Type B pancreatic cell (in vitro differentiated cells): ENCODE results near the gene CCSER2. TPM values are rescaled to one million over a fixed set of nuclear protein-coding genes. Genes with fewer than 3 reads are reported as not detected.
"Not testable (repeated sequence)": the region's sequence is repeated elsewhere in the genome, so short reads cannot be mapped to it uniquely, and the experiment has no call there.

ENCODE experiments used
- DNase-seq: peaks from one replicate; pipeline ENCODE4 v3.0.0; 2021; ENCODE audit warnings: mixed read lengths; ENCODE audit not compliant: unreplicated experiment; ENCODE audit errors: extremely low spot score
- H3K27ac Mint-ChIP-seq: 2 replicates; pipeline ENCODE4 v1.8.0; 2021; ENCODE audit warnings: mild to moderate bottlenecking, mixed read lengths
- H3K27me3 Mint-ChIP-seq: 2 replicates; pipeline ENCODE4 v1.8.0; 2021; ENCODE audit warnings: mixed read lengths
- H3K36me3 Mint-ChIP-seq: 2 replicates; pipeline ENCODE4 v1.8.0; 2021; ENCODE audit warnings: mixed read lengths
- H3K4me1 Mint-ChIP-seq: one replicate; pipeline ENCODE4 v1.8.0; 2021; ENCODE audit warnings: mixed read lengths; ENCODE audit not compliant: unreplicated experiment
- H3K4me3 Mint-ChIP-seq: 2 replicates; pipeline ENCODE4 v1.8.0; 2021; ENCODE audit warnings: mild to moderate bottlenecking, mixed read lengths
- H3K9me3 Mint-ChIP-seq: 2 replicates; pipeline ENCODE4 v1.8.0; 2021; ENCODE audit warnings: mixed read lengths
- total RNA-seq: library from RNA; stranded (reverse); gene quantifications from 2 replicates; pipeline ENCODE4 v1.2.1, GENCODE V29; 2021; ENCODE audit warnings: low replicate concordance
- TF ChIP-seq, protein P1 (sequence below): fragments of 200-600 bp; sonication (generic); conservative IDR thresholded peaks from 2 replicates; pipeline ENCODE4 v1.5.0; 2021; ENCODE audit warnings: antibody characterized with exemption, mild to moderate bottlenecking

CCSER2 gene
- total RNA-seq, 1 donor from 2014 or later = 43.9 TPM

DNA sequence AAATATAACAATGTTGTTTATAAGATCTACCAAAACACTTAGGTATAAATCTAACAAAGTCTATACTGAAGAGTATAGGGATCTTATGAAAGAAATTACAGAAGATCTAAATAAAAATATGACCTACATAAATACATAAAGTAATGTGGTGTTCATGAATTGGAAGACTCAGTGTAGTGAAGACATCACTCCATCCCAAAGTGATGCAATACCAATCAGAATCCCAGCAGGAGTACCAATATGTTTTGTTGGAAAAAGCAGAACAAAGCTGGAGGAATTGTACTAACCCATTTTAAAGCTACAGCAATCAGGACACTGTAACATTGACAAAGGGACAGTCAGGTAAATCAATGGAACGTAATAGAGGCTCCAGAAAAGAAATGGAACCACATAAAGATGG lies 76.4 kb downstream of the CCSER2 start:
- peaks cover 24% of the 10 kb centered on the region for H3K4me1 Mint-ChIP-seq

DNA sequence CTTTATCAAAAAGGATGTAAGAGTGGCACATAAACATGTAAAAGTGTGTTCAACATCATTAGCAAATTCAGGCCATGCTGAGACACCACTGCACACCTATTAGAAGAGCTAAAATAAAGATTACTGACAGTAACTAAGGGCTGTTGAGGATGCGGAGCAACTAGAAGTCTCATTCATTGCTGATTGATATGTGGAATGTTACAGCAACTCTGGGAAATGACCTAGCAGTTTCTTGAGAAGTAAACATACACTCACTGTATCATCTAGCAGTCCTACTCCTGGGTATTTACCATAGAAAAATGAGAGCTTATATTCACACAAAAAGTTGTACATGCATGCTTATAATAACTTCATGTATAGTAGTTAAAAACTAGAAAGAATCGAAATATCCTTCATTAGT lies 77.3 kb downstream of the CCSER2 start:
- Mint-ChIP-seq H3K36me3 (peaks cover 28% of the 10 kb centered on the region), H3K4me1 (peaks cover 24% of the 10 kb centered on the region), H3K27ac (peak overlapping the region; percentile 44), H3K27me3 (no peaks in the 10 kb centered on the region), H3K4me3 (no peak overlapping the region), H3K9me3 (peaks cover 8% of the 10 kb centered on the region)
- no peak for DNase-seq
- TF ChIP-seq, protein P1, sequence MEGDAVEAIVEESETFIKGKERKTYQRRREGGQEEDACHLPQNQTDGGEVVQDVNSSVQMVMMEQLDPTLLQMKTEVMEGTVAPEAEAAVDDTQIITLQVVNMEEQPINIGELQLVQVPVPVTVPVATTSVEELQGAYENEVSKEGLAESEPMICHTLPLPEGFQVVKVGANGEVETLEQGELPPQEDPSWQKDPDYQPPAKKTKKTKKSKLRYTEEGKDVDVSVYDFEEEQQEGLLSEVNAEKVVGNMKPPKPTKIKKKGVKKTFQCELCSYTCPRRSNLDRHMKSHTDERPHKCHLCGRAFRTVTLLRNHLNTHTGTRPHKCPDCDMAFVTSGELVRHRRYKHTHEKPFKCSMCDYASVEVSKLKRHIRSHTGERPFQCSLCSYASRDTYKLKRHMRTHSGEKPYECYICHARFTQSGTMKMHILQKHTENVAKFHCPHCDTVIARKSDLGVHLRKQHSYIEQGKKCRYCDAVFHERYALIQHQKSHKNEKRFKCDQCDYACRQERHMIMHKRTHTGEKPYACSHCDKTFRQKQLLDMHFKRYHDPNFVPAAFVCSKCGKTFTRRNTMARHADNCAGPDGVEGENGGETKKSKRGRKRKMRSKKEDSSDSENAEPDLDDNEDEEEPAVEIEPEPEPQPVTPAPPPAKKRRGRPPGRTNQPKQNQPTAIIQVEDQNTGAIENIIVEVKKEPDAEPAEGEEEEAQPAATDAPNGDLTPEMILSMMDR = no peak

More for the DNA sequence above, 76.4 kb downstream of the CCSER2 start:
- DNase-seq = no peak
- no peaks in the 10 kb centered on the region for H3K27me3 Mint-ChIP-seq
- H3K4me3 Mint-ChIP-seq = no peak overlapping the region
- peaks cover 5% of the 10 kb centered on the region for H3K9me3 Mint-ChIP-seq
- no peak overlapping the region for H3K27ac Mint-ChIP-seq
- H3K36me3 Mint-ChIP-seq = peaks cover 23% of the 10 kb centered on the region
- TF ChIP-seq, protein P1 = no peak

DNA sequence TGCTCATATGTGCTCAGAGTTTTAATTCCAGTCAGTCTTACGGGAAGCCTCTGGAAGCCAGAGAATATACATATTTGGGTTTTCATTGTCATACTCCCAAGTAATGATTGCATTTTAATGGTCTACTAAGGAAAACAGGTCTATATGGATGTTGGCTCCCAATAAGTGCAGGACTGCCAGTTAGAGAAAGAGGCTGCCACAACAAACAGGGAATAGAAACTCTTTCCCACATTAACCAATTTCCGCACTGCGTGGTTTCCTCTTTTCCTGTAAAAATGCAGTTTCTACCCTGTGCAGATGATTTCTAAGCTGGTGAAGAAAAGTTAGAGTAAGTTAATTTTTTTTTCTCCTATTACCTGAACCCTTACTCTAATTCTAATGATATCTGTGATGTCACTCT lies 78.2 kb downstream of the CCSER2 start:
- Mint-ChIP-seq H3K27me3 (no peaks in the 10 kb centered on the region), H3K4me1 (peaks cover 24% of the 10 kb centered on the region), H3K4me3 (no peak overlapping the region), H3K36me3 (peaks cover 31% of the 10 kb centered on the region), H3K9me3 (peaks cover 14% of the 10 kb centered on the region), H3K27ac (peak overlapping the region; percentile 84)
- DNase-seq = no peak
- TF ChIP-seq, protein P1 = no peak

GRCh38 chr10:84407388-84408049 lies 79.1 kb downstream of the CCSER2 start:
- H3K27me3 Mint-ChIP-seq = no peaks in the 10 kb centered on the region
- H3K4me1 Mint-ChIP-seq = peaks cover 18% of the 10 kb centered on the region
- peak overlapping the region; percentile 84 for H3K27ac Mint-ChIP-seq
- peaks cover 24% of the 10 kb centered on the region for H3K9me3 Mint-ChIP-seq
- TF ChIP-seq, protein P1 = no peak
- DNase-seq = no peak
- H3K4me3 Mint-ChIP-seq = peak overlapping the region; percentile 63
- peaks cover 35% of the 10 kb centered on the region for H3K36me3 Mint-ChIP-seq

DNA sequence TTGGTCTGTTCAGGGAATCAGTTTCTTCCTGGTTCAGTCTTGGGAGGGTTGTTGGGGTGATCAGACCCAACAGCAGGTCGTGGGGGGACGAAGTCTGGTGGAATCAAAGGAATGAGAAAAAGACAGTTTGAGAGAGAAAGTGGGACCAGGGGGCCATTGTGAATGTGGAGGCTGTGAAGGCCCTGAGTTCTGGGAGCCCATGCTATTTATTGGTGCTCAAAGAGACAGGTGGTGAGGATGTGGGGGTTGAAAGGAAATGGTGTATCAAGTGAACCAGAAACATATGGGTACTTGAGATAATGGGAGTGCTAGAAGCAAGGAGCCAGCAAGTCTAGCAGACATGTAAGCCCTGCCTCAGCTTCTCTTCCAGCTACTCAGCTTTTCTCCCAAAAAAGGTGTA lies 84.1 kb downstream of the CCSER2 start:
- no peak for DNase-seq
- Mint-ChIP-seq H3K27ac (no peak overlapping the region), H3K4me1 (peaks cover 8% of the 10 kb centered on the region), H3K36me3 (peaks cover 58% of the 10 kb centered on the region), H3K4me3 (no peak overlapping the region), H3K27me3 (no peaks in the 10 kb centered on the region), H3K9me3 (peaks cover 45% of the 10 kb centered on the region)
- TF ChIP-seq, protein P1 = no peak

DNA sequence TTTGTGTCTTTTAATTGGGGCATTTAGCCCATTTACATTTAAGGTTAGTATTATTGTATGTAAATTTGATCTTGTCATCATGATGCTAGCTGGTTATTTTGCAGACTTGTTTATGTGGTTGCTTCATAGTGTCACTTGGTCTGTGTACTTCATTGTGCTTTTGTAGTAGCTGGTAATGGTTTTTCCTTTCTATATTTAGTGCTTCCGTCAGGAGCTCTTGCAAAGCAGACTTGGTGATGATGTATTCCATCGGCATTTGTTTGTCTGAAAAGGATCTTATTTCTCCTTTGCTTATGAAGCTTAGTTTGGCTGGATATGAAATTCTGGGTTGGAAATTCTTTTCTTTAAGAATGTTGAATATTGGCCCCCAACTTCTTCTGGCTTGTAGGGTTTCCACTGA lies 85.7 kb downstream of the CCSER2 start:
- not testable (repeated sequence) for H3K4me3 Mint-ChIP-seq, H3K27ac Mint-ChIP-seq, H3K4me1 Mint-ChIP-seq, DNase-seq, H3K27me3 Mint-ChIP-seq
- Mint-ChIP-seq H3K36me3 (peaks cover 55% of the 10 kb centered on the region), H3K9me3 (peaks cover 45% of the 10 kb centered on the region)
